Measurements from ENCODE around the gene ADD1.

ADD1 gene

DNA sequence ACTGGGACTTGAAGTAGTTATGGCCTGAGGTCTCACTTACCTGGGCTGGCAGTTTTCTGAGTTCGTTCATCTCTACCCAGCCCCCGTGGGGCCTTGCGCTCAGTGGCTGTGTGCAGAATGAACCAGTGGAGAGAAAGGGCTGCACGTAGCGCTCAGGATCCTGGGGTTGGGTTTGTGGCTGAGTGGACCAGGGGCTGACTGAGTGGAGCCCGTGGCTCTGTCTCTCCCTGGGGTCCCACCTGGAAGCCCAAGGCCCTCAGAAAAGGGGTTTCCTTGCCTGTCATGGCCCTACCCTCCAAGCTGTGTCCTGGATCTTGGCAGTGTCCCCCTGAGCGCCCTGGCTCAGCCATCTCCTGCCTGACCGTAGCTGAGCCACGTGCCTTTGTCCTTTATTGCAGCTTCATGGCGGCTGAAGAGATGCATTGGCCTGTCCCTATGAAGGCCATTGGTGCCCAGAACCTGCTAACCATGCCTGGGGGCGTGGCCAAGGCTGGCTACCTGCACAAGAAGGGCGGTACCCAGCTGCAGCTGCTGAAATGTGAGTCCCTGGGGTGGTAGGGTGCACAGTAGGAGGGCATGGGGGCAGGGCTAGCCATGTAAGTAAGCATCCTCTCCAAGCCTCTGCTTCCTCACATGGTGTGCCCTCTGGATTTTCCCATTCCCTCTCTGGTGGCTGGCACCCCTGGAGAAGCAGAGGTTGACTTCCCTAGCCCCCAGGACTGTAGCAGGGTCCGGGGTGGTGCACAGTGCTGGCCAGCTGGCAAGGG is 23.2 kb upstream of the ADD1 start:
- no peak for DNase-seq (ENCODE audit: low read depth in 2 of 2, low spot score in 1 of 2)

DNA sequence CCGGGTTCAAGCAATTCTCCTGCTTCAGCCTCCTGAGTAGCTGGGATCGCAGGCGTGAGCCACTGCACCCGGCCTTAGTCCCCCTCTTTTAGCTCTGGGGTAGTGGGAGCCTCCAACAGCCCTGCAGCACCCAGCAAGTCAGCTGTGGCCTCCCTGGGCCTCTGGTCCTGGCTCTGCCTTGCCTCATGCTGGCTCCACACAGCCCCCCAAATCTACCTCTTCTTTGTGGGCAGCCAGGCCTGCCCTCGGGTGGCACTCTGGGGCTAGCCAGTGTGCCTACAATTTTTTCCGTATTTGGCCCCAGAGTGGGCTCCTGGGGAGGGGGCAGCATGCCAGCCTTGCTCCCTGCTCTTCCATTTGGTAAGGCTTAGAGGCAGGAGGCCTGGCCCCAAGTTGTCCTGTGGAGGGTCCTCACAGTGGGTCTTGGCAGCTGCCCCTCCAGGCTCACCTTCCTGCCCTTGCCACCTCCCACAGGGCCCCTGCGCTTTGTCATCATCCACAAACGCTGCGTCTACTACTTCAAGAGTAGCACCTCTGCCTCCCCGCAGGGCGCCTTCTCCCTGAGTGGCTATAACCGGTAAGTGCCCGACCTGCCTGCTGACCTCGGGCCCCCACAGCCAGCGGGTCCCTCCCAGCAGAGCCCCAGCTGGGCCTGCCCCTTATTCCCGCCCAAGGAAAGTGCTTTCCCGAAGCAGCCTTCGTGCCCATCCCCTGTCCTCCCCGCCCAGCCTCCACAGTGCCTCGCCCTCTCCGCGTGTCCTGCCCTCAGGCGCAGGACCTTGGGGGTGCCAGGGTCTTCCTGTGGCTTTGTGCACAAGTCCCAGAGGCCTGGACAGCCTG is 21.0 kb upstream of the ADD1 start:
- no peak for DNase-seq (ENCODE audit: low read depth in 2 of 2, low spot score in 1 of 2)

GRCh38 chr4:2823301-2823670 is 20.4 kb upstream of the ADD1 start:
- DNase-seq (ENCODE audit: low read depth in 2 of 2, low spot score in 1 of 2): no peak

GRCh38 chr4:2823671-2824328 is 19.8 kb upstream of the ADD1 start:
- no peak for DNase-seq (ENCODE audit: low read depth in 2 of 2, low spot score in 1 of 2)

- DNase-seq (ENCODE audit: low read depth in 2 of 2, low spot score in 1 of 2): no peak
Observed at GRCh38 chr4:2824329-2824835, 19.3 kb upstream of the ADD1 start.

DNA sequence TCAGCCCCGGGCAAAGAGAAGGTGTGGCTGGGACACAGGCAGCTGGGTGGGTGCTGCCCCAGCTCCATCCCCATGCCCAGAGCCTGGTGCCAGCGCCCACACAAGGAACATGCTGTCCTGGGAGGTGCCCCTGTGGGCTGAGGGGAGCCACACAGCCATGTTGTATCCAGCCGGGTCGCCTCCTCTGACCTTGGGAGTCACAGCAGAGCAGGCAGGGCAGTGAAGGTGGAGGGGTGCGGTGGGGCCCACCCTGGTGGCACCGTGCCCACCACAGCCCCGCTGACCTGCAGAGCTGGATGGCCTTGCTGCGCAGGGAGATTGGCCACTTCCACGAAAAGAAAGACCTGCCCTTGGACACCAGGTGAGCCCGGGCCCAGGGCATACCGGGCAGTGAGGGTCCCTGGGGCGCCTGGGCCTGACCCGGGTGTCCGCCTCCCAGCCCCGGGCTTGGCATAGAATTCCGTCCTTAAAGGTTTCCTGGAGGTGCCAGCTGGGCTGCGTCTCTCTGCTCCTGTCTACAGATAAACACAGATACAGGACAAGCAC is 18.7 kb upstream of the ADD1 start:
- no peak for DNase-seq (ENCODE audit: low read depth in 2 of 2, low spot score in 1 of 2)

DNA sequence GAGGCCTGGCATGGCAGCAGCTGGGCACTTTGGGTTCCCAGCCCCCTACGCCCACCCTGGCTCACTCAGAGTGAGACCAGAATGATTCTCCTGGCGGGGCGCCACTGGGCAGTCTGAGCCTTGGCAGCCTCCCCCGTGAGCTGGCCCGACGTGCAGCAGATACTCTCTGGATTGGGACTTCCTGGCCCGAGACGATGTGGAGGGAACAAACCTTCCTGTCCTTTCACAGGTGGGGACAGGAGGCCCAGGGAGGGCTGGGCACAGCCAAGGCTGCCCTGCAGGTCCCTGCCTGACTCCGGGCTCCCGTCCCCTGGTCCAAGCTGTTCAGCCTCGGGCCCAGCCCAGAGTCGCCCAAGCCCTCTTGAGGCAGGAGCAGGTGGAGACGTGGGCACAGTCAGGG is 17.9 kb upstream of the ADD1 start:
- DNase-seq (ENCODE audit: low read depth in 2 of 2, low spot score in 1 of 2): no peak

GRCh38 chr4:2827071-2827873 is 16.4 kb upstream of the ADD1 start:
- no peak for DNase-seq (ENCODE audit: low read depth in 2 of 2, low spot score in 1 of 2)

DNA sequence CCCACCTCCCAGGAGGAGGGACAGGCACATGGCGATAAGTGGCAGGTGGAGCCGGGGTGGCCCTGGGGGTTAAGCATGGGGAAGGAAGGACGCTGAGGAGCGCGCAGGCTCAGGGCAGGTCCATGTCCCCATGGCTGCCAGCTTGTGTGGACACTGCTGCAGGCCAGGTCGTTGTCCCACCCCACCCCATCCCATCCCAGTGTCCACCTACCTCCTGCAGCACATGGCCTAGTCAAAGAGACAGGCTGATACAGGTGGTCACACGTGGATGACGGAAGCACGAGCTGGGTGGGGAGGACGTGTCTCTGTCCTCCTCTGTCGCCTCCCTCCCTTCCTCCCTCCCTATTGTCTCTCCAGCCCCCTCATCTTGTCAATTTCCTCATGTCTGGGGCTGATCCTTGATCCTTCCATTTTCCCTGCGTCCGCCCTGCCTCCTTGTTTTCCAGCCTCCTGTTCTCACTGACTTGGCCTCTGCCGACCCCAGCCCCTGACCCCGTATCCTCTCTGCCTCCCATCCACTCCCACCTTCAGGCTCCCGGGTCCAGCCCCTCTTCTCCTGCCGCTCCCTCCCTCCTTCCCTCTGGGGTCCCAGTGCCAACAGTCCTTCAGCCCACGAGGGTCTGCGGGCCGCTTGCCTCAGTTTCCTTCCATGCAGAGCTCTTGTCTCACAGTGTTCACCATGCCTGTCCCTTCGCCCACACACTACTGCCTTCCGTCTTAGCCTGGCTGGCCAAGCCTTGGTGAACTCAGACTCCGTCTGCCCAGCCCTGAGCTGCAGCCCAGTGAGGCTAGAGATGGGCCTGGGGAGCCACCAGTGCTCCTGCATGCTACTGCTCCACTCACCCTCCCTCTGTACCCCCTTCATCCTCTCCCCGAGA is 15.5 kb upstream of the ADD1 start:
- no peak for DNase-seq (ENCODE audit: low read depth in 2 of 2, low spot score in 1 of 2)

DNA sequence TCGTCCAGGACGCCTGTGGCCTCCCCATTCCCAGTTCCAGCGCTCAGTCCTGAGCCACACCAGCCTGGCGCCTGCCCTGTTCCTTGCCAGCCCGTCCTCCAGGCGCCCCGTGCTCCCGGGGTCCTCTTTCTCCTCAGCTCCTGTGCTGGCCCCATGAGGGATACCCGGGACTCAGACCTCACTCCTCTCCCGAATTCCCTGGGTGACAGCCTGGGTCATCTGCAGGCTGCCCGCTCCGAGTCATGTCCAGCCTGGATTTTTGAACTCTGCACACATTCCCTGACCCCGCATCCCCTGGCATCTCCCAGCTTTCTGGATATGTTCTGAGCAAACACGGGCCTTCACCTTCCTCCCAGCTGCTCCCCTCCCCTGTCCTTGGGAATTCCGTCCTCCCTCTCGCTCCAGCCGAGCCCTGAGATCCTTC is 14.9 kb upstream of the ADD1 start:
- DNase-seq (ENCODE audit: low read depth in 2 of 2, low spot score in 1 of 2): no peak

DNA sequence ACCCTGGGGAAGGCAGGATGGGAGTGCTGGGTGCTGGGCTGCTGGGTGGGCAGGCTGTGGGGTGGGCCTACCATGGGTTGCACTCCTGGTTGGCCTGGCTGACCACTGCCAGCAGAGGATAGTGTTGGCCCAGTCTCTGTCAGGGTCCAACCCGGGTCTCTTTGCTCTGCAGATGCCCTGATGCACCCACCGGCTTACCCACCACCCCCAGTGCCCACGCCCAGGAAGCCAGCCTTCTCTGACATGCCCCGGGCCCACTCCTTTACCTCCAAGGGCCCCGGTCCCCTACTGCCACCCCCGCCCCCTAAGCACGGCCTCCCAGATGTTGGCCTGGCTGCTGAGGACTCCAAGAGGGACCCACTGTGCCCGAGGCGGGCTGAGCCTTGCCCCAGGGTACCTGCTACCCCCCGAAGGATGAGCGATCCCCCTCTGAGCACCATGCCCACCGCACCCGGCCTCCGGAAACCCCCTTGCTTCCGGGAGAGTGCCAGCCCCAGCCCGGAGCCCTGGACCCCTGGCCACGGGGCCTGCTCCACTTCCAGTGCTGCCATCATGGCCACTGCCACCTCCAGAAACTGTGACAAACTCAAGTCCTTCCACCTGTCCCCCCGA is 14.2 kb upstream of the ADD1 start:
- DNase-seq (ENCODE audit: low read depth in 2 of 2, low spot score in 1 of 2): no peak

- no peak for DNase-seq (ENCODE audit: low read depth in 2 of 2, low spot score in 1 of 2)
Observed at GRCh38 chr4:2829933-2830451, 13.7 kb upstream of the ADD1 start.

GRCh38 chr4:2830632-2831610 is 12.7 kb upstream of the ADD1 start:
- no peak for DNase-seq (ENCODE audit: low read depth in 2 of 2, low spot score in 1 of 2)

GRCh38 chr4:2831611-2832308 is 11.9 kb upstream of the ADD1 start:
- DNase-seq (ENCODE audit: low read depth in 2 of 2, low spot score in 1 of 2): no peak

DNA sequence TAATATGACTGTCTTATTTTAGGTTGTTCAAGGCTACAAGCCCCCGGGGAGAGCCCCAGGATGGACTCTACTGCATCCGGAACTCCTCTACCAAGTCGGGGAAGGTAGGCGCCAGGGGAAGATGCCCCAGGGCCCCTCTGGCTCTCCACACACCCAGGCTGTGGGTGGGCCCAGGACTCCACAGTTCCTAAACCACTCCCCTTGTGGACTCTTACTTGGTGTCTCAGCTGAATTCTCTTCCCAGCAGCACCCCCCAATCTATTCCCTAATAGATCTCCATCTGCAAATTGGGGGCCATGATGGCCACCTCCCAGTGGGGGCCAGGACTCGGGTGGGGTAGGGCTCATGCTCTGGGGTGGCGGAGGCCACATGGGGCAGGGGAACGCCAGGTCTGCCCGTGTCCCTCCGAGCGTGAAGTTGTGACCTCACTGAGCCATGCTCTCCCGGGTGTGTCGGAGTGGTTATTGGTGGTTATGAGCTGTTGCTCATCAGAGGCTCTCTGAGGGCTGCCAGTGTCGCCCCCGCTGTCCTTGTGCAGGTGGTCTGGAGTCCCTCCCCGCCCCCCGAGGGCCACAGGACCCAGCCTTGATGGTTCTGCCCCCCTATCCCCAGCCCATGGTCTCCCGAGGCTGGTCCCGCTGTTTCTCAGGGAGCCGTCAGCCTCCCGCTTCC is 11.2 kb upstream of the ADD1 start:
- no peak for DNase-seq (ENCODE audit: low read depth in 2 of 2, low spot score in 1 of 2)

DNA sequence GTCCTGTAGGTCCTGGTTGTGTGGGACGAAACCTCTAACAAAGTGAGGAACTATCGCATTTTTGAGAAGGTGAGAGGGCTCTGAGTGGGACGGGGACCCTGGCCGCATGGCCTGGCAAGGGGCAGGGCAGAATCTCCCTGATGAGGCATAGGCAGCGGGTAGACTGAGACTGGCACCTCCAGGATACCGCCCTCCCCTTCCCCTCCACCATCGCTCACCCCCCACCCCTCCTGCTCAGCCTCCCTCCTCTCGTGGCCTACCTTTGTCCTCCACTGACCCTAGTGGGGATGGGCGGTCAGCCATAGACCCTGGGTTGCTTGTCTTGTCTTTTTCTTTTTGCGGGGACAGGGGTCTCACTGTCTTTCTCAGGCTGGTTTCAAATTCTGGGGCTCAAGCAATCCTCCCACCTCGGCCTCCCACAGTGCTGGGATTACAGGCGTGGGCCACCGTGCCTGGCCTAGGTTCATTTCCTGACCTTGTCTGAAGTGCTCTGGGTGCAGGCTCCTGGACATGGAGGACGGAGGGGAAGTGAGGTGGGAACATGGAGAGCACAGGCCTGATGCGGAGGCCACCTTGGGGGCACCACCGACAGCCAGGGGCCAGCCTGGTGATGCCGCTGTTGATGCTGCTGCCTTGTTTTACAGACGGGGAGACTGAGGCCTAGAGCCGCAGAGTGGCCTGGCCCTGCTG is 10.5 kb upstream of the ADD1 start:
- no peak for DNase-seq (ENCODE audit: low read depth in 2 of 2, low spot score in 1 of 2)
